ENCODE data around the gene TLE2. TPM values are rescaled to one million over a fixed set of nuclear protein-coding genes. Genes with fewer than 3 reads are reported as not detected.
"Not testable (repeated sequence)": the region's sequence is repeated elsewhere in the genome, so short reads cannot be mapped to it uniquely, and the experiment has no call there.

The TLE2 gene
- total RNA-seq, 1 experiment from 2014 or later: 3.0 TPM

DNA sequence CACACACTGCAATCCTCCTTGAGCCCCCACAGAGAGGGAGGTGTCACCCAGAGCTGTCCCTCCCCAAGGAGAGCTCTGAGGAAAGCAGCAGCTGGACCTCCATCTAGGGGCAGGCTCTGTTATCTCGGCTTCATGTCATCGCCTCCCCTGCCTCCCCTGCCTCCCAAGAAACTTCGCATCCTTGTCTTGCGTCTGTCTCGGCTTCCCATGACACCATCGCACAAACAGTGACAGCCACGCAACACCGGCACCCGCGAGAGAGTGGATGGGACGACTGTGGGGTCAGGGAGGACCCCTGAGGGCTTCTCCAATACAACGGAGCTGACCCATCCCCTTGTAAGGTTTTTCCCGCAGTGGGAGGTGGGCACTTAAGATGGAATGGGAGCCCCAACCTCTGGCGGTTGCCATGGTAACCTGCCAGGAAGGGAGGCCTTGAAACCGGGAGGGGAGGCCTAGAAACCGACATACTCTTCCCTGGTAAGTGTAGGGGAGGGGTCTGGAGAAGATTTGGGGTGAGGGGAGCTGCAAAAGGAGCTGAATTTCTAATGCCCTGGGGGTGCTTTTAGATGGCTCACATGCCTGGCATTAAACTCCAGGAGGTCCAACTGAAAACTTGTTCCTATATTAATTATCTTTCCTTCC lies 16.3 kb downstream of the TLE2 start:
- Mint-ChIP-seq H3K9me3 (ENCODE audit: unreplicated experiment) (no peaks in the 10 kb centered on the region), H3K4me1 (ENCODE audit: insufficient read depth, unreplicated experiment) (no peaks in the 10 kb centered on the region), H3K4me3 (ENCODE audit: unreplicated experiment) (no peak overlapping the region), H3K27ac (ENCODE audit: low read depth, unreplicated experiment) (no peak overlapping the region), H3K36me3 (ENCODE audit: insufficient read depth, unreplicated experiment) (no peaks in the 10 kb centered on the region), H3K27me3 (ENCODE audit: insufficient read depth, unreplicated experiment) (no peaks in the 10 kb centered on the region)
- no peak for DNase-seq (ENCODE audit: unreplicated experiment)
- ChIA-PET POLR2A (interaction anchor here (0.5 to 1.2 kb wide), 2 partner anchors 11 to 959 kb away, joined by 3 to 4 read pairs; no protein-coding TSS in a partner anchor), CTCF (interaction anchor here (1.3 kb wide), 1 partner anchor 23 kb away, joined by 3 read pairs; no protein-coding TSS in a partner anchor)
- BruUV-seq (replicated peaks): no TSS peak
- TF ChIP-seq, protein P1, sequence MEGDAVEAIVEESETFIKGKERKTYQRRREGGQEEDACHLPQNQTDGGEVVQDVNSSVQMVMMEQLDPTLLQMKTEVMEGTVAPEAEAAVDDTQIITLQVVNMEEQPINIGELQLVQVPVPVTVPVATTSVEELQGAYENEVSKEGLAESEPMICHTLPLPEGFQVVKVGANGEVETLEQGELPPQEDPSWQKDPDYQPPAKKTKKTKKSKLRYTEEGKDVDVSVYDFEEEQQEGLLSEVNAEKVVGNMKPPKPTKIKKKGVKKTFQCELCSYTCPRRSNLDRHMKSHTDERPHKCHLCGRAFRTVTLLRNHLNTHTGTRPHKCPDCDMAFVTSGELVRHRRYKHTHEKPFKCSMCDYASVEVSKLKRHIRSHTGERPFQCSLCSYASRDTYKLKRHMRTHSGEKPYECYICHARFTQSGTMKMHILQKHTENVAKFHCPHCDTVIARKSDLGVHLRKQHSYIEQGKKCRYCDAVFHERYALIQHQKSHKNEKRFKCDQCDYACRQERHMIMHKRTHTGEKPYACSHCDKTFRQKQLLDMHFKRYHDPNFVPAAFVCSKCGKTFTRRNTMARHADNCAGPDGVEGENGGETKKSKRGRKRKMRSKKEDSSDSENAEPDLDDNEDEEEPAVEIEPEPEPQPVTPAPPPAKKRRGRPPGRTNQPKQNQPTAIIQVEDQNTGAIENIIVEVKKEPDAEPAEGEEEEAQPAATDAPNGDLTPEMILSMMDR (IDR thresholded peaks at IDR 0.05; ENCODE audit: unreplicated experiment): no peak
- intact Hi-C loops (cut with micrococcal nuclease): no loop called here

DNA sequence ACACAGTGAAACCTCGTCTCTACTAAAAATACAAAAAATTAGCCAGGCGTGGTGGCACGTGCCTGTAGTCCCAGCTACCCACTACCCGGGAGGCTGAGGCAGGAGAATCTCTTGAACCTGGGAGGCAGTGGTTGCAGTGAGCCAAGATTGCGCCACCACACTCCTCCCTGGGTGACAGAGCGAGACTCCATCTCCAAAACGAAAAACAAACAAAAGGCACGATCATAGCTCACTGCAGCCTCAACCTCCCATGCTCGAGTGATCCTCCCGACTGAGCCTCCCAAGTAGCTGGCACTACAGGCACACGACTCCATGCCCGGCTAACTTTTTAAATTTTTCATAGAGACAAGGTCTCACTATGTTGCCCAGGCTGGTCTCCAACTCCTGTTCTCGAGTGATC lies 17.0 kb downstream of the TLE2 start:
- POLR2A ChIA-PET; H3K9me3 Mint-ChIP-seq (ENCODE audit: unreplicated experiment); DNase-seq (ENCODE audit: unreplicated experiment); intact Hi-C loops (cut with micrococcal nuclease); H3K4me3 Mint-ChIP-seq (ENCODE audit: unreplicated experiment); H3K36me3 Mint-ChIP-seq (ENCODE audit: insufficient read depth, unreplicated experiment); H3K4me1 Mint-ChIP-seq (ENCODE audit: insufficient read depth, unreplicated experiment); CTCF ChIA-PET; H3K27me3 Mint-ChIP-seq (ENCODE audit: insufficient read depth, unreplicated experiment); H3K27ac Mint-ChIP-seq (ENCODE audit: low read depth, unreplicated experiment); BruUV-seq (replicated peaks): not testable (repeated sequence)

DNA sequence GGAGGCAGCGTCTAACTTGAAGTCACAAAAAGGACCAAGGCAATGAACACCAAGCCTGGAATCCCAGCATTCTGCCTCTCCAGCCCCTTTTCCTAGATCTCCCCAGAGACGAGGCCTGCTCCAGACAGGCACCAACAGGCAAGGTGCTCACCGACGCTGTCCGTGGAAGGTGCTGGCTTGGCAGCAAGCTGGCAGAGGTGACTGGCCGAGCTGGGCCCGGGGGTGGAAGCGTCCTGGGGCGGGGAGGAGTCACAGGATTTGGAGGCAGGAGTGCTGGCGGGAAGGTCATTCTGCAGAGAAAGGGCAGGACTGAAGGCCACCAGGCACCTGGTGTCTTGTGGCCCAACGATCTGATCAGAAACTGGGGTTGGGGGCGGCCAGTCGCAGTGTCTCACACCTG lies 18.2 kb downstream of the TLE2 start:
- H3K9me3 Mint-ChIP-seq (ENCODE audit: unreplicated experiment): no peaks in the 10 kb centered on the region
- TF ChIP-seq, protein P1 (IDR thresholded peaks at IDR 0.05; ENCODE audit: unreplicated experiment): no peak
- no peak for DNase-seq (ENCODE audit: unreplicated experiment)
- no TSS peak for BruUV-seq (replicated peaks)
- H3K27me3 Mint-ChIP-seq (ENCODE audit: insufficient read depth, unreplicated experiment): no peaks in the 10 kb centered on the region
- CTCF ChIA-PET: interaction anchor here (0.8 kb wide), 1 partner anchor 42 kb away, joined by 7 read pairs; no protein-coding TSS in a partner anchor
- no peak overlapping the region for H3K27ac Mint-ChIP-seq (ENCODE audit: low read depth, unreplicated experiment)
- POLR2A ChIA-PET: interaction anchor here (0.7 kb wide), 1 partner anchor 12 kb away, joined by 3 read pairs; no protein-coding TSS in a partner anchor
- intact Hi-C loops (cut with micrococcal nuclease): no loop called here
- no peak overlapping the region for H3K4me3 Mint-ChIP-seq (ENCODE audit: unreplicated experiment)
- no peaks in the 10 kb centered on the region for H3K4me1 Mint-ChIP-seq (ENCODE audit: insufficient read depth, unreplicated experiment)
- H3K36me3 Mint-ChIP-seq (ENCODE audit: insufficient read depth, unreplicated experiment): no peaks in the 10 kb centered on the region

DNA sequence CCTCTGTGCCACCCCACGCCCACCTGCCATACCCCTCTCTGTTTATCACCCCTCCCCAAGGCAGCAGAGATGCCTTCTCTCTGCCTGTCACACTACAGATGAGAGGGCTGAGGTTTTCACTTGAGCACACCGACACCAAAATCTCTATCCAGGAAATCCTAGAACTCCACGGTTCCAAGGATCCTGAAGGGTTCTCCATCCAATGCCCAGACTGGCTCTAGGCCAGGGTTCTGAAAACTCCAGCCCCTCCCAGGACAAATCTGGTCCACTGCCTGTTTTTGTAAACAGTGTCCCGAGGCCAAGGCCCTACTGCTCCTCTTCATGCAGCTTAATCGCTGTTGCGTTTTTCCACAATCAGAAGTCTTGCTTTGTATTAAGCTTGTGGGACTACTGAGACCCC lies 20.1 kb downstream of the TLE2 start:
- DNase-seq (ENCODE audit: unreplicated experiment): no peak
- TF ChIP-seq, protein P1 (IDR thresholded peaks at IDR 0.05; ENCODE audit: unreplicated experiment): no peak
- CTCF ChIA-PET: no interaction called here
- intact Hi-C loops (cut with micrococcal nuclease): no loop called here
- BruUV-seq (replicated peaks): no TSS peak
- H3K27ac Mint-ChIP-seq (ENCODE audit: low read depth, unreplicated experiment): no peak overlapping the region
- no peaks in the 10 kb centered on the region for H3K4me1 Mint-ChIP-seq (ENCODE audit: insufficient read depth, unreplicated experiment)
- POLR2A ChIA-PET: no interaction called here
- no peaks in the 10 kb centered on the region for H3K27me3 Mint-ChIP-seq (ENCODE audit: insufficient read depth, unreplicated experiment)
- no peaks in the 10 kb centered on the region for H3K36me3 Mint-ChIP-seq (ENCODE audit: insufficient read depth, unreplicated experiment)
- no peaks in the 10 kb centered on the region for H3K9me3 Mint-ChIP-seq (ENCODE audit: unreplicated experiment)
- H3K4me3 Mint-ChIP-seq (ENCODE audit: unreplicated experiment): no peak overlapping the region

Data from MCF 10A (cell line).